K562 (cell line): Measurements from ENCODE around the gene POLR2J. TPM values are rescaled to one million over a fixed set of nuclear protein-coding genes. Genes with fewer than 3 reads are reported as not detected.
A peak's percentile ranks its signal among the peaks of the same experiment; 100 is the strongest.

ENCODE experiments used
- ATAC-seq: fragments of 200-7000 bp; cut with Tn5 transposase; 3 replicates; pipeline ENCODE4 v1.9.1; 2020; ENCODE audit warnings: moderate library complexity
- BruUV-seq: library from RNA; stranded (reverse); fragments of 400-500 nt; replicated peaks from 2 replicates; lab custom pipeline; 2021; lab: Mats Ljungman, UMichigan
- CTCF ChIA-PET: fragments of 300-600 bp; formaldehyde crosslinking; extraction: SDS; loops from one replicate; lab custom pipeline; 2021; ENCODE audit warnings: low intra/inter-chr PET ratio; lab: Yijun Ruan, JAX
- POLR2A ChIA-PET: fragments of 300-600, 350-650 bp; sonication (Branson Sonifier 250); formaldehyde crosslinking; extraction: SDS; loops from one replicate; lab custom pipeline; 2021; ENCODE audit warnings: antibody characterized with exemption, inconsistent platforms; lab: Yijun Ruan, JAX
- DNase-seq, 4 experiments: peaks; one replicate each; pipeline versions ENCODE4 v3.0.0 to v3.0.0-alpha.2; 2011 to 2018; ENCODE audit warnings: low spot score in 3 of 4, mixed read lengths in 3 of 4; ENCODE audit errors: extremely low read depth in 1 of 4
- FAIRE-seq: peaks from 2 replicates; lab custom pipeline; 2011; peaks lifted over from hg19 to GRCh38; lab: Jason Lieb, UNC
- H2AFZ ChIP-seq: 2 replicates; pipeline ENCODE4 v1.6.0; 2011; ENCODE audit warnings: low read depth, low read length, control low read depth, inconsistent platforms
- H3K27ac ChIP-seq: fragments of 200-600 bp; 3 replicates; pipeline ENCODE4 v1.8.0; 2011; ENCODE audit warnings: low read depth, mild to moderate bottlenecking, control low read depth, inconsistent platforms, low read length, moderate library complexity, mixed read lengths; ENCODE audit errors: extremely low read depth
- H3K27me3 ChIP-seq, 2 experiments: fragments of 300-600 bp in 1 of 2; 2 replicates in 1 of 2; 3 replicates in 1 of 2; pipeline versions ENCODE4 v1.6.0 to v1.8.0; 2011; ENCODE audit warnings: inconsistent platforms in 2 of 2, low read length in 2 of 2, mild to moderate bottlenecking in 1 of 2, mixed read lengths in 1 of 2, moderate library complexity in 1 of 2; ENCODE audit not compliant: control insufficient read depth in 2 of 2, insufficient read depth in 2 of 2
- H3K36me3 ChIP-seq: fragments of 300-600 bp; 3 replicates; pipeline ENCODE4 v1.8.0; 2011; ENCODE audit warnings: mild to moderate bottlenecking, low read length, inconsistent platforms; ENCODE audit not compliant: control insufficient read depth, insufficient read depth
- H3K4me1 ChIP-seq, 2 experiments: fragments of 200-600 bp in 1 of 2; replicated peaks in 1 of 2; 2 replicates in 1 of 2; 3 replicates in 1 of 2; pipeline versions ENCODE4 v1.5.1 to v1.8.0; 2011; ENCODE audit warnings: inconsistent platforms in 2 of 2, low read length in 2 of 2, mild to moderate bottlenecking in 1 of 2, mixed read lengths in 1 of 2, moderate library complexity in 1 of 2; ENCODE audit not compliant: control insufficient read depth in 2 of 2, insufficient read depth in 2 of 2
- H3K4me2 ChIP-seq: 2 replicates; pipeline ENCODE4 v1.6.1; 2011; ENCODE audit warnings: low read length, control low read depth, inconsistent platforms, mixed read lengths; ENCODE audit not compliant: insufficient read depth
- H3K4me3 ChIP-seq: fragments of 200-600 bp; sonication (generic), shearing (Covaris generic); 2 replicates; pipeline ENCODE4 v1.5.1; 2016; ENCODE audit warnings: control low read depth, inconsistent platforms
- H3K79me2 ChIP-seq: fragments of 200-600 bp; 3 replicates; pipeline ENCODE4 v1.8.0; 2011; ENCODE audit warnings: low read length, inconsistent platforms; ENCODE audit not compliant: control insufficient read depth, insufficient read depth
- H3K9ac ChIP-seq, 2 experiments: 2 replicates each; pipeline versions ENCODE4 v1.6.0 to v1.6.1; 2011; ENCODE audit warnings: low read depth in 2 of 2, low read length in 2 of 2, control low read depth in 1 of 2, inconsistent platforms in 1 of 2, mild to moderate bottlenecking in 1 of 2, mixed read lengths in 1 of 2; ENCODE audit not compliant: insufficient read depth in 1 of 2
- H3K9me1 ChIP-seq: one replicate; pipeline ENCODE4 v1.6.0; 2011; ENCODE audit warnings: inconsistent platforms, mild to moderate bottlenecking, low read length, moderate library complexity; ENCODE audit not compliant: control insufficient read depth, insufficient read depth
- H3K9me3 ChIP-seq: replicated peaks from 2 replicates; pipeline ENCODE4 v1.5.1; 2011; ENCODE audit warnings: low read depth, low read length, inconsistent platforms; ENCODE audit not compliant: control insufficient read depth, insufficient read depth
- H4K20me1 ChIP-seq: replicated peaks from 2 replicates; pipeline ENCODE4 v1.6.1; 2011; ENCODE audit warnings: low read length, inconsistent platforms, mixed read lengths; ENCODE audit not compliant: control insufficient read depth, insufficient read depth
- EGR1 ChIP-seq: fragments of 450-650 bp; conservative IDR thresholded peaks from 2 replicates; pipeline ENCODE4 v1.6.1; 2017; ENCODE audit warnings: mild to moderate bottlenecking
- POLR2G ChIP-seq: fragments of 200-400 bp; formaldehyde crosslinking; IDR thresholded peaks from 2 replicates; pipeline ENCODE4 v1.6.1; 2017; ENCODE audit warnings: low read depth, mild to moderate bottlenecking, antibody characterized with exemption, low read length, moderate library complexity
- ZKSCAN3 ChIP-seq: fragments of 250-450 bp; sonication (Bioruptor Pico); IDR thresholded peaks from 2 replicates; pipeline ENCODE4 v1.4.0; 2020
- WGBS: fragments of 100-300 bp; shearing (Covaris generic); methylation state at CpG from one replicate; pipeline ENCODE4 v1.1.6; 2016; ENCODE audit warnings: low coverage, mixed read lengths; ENCODE audit not compliant: insufficient coverage; ENCODE audit errors: missing lambda C conversion rate; 5-methylcytosine and 5-hydroxymethylcytosine counted together
- in situ Hi-C: fragments of 300-500 bp; cut with MboI; formaldehyde crosslinking; loops from 4 replicates; pipeline ENCODE4 v1.15.0; 2018; ENCODE audit warnings: inconsistent platforms, mixed read lengths
- intact Hi-C: fragments of 100-400 bp; cut with micrococcal nuclease; formaldehyde crosslinking; loops from 2 replicates; pipeline ENCODE4 v1.14.2; 2022
- polyA plus RNA-seq, 8 experiments: library from polyadenylated mRNA; depleted of rRNA in 4 of 8; stranded (reverse) in 5 of 8; unstranded in 3 of 8; fragments of >200 nt; fragmentation: Nextera tagmentation in 2 of 8; fragmentation: Illumina TruSeq in 1 of 8; extraction: Ambion mirVana in 2 of 8; extraction: Trizol in 1 of 8; gene quantifications; 2 replicates each; pipeline versions ENCODE4 v1.2.1 to v1.2.3, GENCODE V29; 2011 to 2014; ENCODE audit warnings: inconsistent platforms in 1 of 8, missing spikeins in 1 of 8
- total RNA-seq, 7 experiments: library from RNA; depleted of rRNA in 6 of 7; stranded (reverse); fragments of >200 nt in 6 of 7; fragmentation: Illumina TruSeq in 2 of 7; extraction: Trizol in 2 of 7; gene quantifications; 2 replicates each; pipeline versions ENCODE4 v1.2.1 to v1.2.3, GENCODE V29; 2011 to 2021; ENCODE audit warnings: low replicate concordance in 1 of 7
- TF ChIP-seq, protein P1 (sequence below), 3 experiments: IDR thresholded peaks in 2 of 3; conservative IDR thresholded peaks in 1 of 3; 2 replicates each; pipeline ENCODE4 v1.5.1; 2011 to 2012; ENCODE audit warnings: low read length in 3 of 3, mild to moderate bottlenecking in 3 of 3, control low read depth in 2 of 3, improper control_type of control experiment in 1 of 3, inconsistent platforms in 1 of 3, low read depth in 1 of 3, mixed read lengths in 1 of 3, moderate library complexity in 1 of 3; ENCODE audit not compliant: insufficient read depth in 2 of 3

POLR2J gene
- total and polyA plus RNA-seq, 9 of the 15 experiments (the other 6 are each of a cell fraction or from before 2014, with no cell fraction given): 32.3 to 220 (median 113) TPM

DNA sequence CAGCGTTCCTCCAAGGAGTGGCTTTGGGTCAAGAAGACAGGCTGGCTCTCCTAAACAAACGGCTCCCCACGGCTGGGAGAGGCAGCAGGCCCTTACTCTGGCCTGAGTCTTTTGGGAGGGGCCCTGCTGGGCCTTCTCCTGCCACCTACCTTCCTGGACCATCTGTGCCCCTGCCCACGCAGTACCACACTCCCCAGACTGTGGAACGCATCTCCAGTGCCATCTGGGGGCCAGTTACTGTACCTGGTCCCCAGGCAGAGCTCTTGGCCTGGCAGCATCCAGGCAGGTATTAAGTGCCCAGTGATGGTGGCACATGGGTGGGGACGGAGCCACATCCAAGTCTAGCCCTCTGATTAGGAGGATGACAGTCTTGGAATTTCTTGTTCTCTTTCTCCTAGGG lies 28.5 kb downstream of the POLR2J start:
- no peak for FAIRE-seq
- peak overlapping the region in 1 of 2 experiments; percentile 63; a peak in 1 of 4 replicates for H3K9ac ChIP-seq
- intact Hi-C loops (loop anchor here (2.0 kb wide), 1 partner anchor 47 kb away; no protein-coding TSS in a partner anchor), in situ Hi-C loops (loop anchor here (25.0 kb wide), 2 partner anchors 112 to 212 kb away; partner anchors contain the start of genes POLR2J2, POLR2J3, SPDYE2 and SPDYE2B)
- H3K79me2 ChIP-seq: no peaks in the 10 kb centered on the region
- no peak for DNase-seq
- peaks cover 11 to 40% of the 10 kb centered on the region in 2 experiments for H3K4me1 ChIP-seq
- H3K9me1 ChIP-seq: no peaks in the 10 kb centered on the region
- 66% methylated on average over 6 of the region's 6 CpGs for WGBS
- H3K27me3 ChIP-seq: no peaks in the 10 kb centered on the region
- H3K4me3 ChIP-seq: no peak overlapping the region
- no TSS peak for BruUV-seq
- ChIA-PET POLR2A (interaction anchor here (0.8 to 2.7 kb wide), 2 partner anchors 10 to 15 kb away, joined by 3 to 7 read pairs; no protein-coding TSS in a partner anchor), CTCF (interaction anchor here (1.0 to 1.3 kb wide), 2 partner anchors 38 to 45 kb away, joined by 3 to 6 read pairs; no protein-coding TSS in a partner anchor)
- TF ChIP-seq ZKSCAN3 (CRISPR knock-in tag) (no peak), EGR1 (peak; percentile 19; the same call in 1 of the 2 replicates), POLR2G (peak; percentile 28; the same call in 1 of the 2 replicates)
- TF ChIP-seq, protein P1, sequence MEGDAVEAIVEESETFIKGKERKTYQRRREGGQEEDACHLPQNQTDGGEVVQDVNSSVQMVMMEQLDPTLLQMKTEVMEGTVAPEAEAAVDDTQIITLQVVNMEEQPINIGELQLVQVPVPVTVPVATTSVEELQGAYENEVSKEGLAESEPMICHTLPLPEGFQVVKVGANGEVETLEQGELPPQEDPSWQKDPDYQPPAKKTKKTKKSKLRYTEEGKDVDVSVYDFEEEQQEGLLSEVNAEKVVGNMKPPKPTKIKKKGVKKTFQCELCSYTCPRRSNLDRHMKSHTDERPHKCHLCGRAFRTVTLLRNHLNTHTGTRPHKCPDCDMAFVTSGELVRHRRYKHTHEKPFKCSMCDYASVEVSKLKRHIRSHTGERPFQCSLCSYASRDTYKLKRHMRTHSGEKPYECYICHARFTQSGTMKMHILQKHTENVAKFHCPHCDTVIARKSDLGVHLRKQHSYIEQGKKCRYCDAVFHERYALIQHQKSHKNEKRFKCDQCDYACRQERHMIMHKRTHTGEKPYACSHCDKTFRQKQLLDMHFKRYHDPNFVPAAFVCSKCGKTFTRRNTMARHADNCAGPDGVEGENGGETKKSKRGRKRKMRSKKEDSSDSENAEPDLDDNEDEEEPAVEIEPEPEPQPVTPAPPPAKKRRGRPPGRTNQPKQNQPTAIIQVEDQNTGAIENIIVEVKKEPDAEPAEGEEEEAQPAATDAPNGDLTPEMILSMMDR (IDR thresholded peaks at IDR 0.05 in 2 of 3, conservative IDR thresholded peaks at IDR 0.05 in 1 of 3; ENCODE audit: insufficient read depth in 2 of 3, low read depth in 1 of 3, low read length in 3 of 3): peak in 2 of 3 experiments; percentile 15 to 28; a peak in 1 of 6 replicates
- no peaks in the 10 kb centered on the region for H3K9me3 ChIP-seq
- no peak overlapping the region for H3K27ac ChIP-seq
- no peak for ATAC-seq
- H2AFZ ChIP-seq: no peak overlapping the region
- H4K20me1 ChIP-seq: no peaks in the 10 kb centered on the region
- no peak overlapping the region for H3K4me2 ChIP-seq
- peaks cover 13% of the 10 kb centered on the region; the same call in 1 of the 3 replicates for H3K36me3 ChIP-seq
